Stimulated activated naive CD8-positive, alpha-beta T cell treated with anti-CD3 and anti-CD28 coated beads, Interleukin-15, amount 100 ng/mL, for 72 hours (primary cell): ENCODE results near the gene CLCNKB.

ENCODE experiments used
- ATAC-seq: fragments of 150-1000 bp; cut with Tn5 transposase; 2 replicates; pipeline ENCODE4 v1.10.0; 2021; ENCODE audit warnings: mild to moderate bottlenecking, moderate library complexity
- DNase-seq, 2 donors: peaks; one replicate each; pipeline ENCODE4 v3.0.0; 2021 to 2022
- H3K27ac Mint-ChIP-seq, 2 donors: one replicate each; pipeline ENCODE4 v1.8.0; 2022; ENCODE audit warnings: mild to moderate bottlenecking in 2 of 2, mixed read lengths in 2 of 2, moderate library complexity in 2 of 2
- H3K27me3 Mint-ChIP-seq: one replicate; pipeline ENCODE4 v1.8.0; 2022; ENCODE audit warnings: mixed read lengths
- H3K4me1 Mint-ChIP-seq: one replicate; pipeline ENCODE4 v1.8.0; 2022; ENCODE audit warnings: mild to moderate bottlenecking, mixed read lengths
- H3K4me3 Mint-ChIP-seq, 2 donors: one replicate each; pipeline ENCODE4 v1.8.0; 2022; ENCODE audit warnings: mild to moderate bottlenecking in 2 of 2, mixed read lengths in 2 of 2, moderate library complexity in 1 of 2
- H3K9me3 Mint-ChIP-seq, 2 donors: one replicate each; pipeline ENCODE4 v1.8.0; 2022; ENCODE audit warnings: mixed read lengths in 2 of 2

The CLCNKB gene

GRCh38 chr1:16011936-16012589, 31.5 kb upstream of the CLCNKB start:
- DNase-seq (no peak), ATAC-seq (no peak)
- Mint-ChIP-seq H3K4me1 (peaks cover 47% of the 10 kb centered on the region), H3K4me3 (peak overlapping the region; percentile 58 to 65), H3K27ac (no peak overlapping the region), H3K9me3 (no peaks in the 10 kb centered on the region), H3K27me3 (peaks cover 19% of the 10 kb centered on the region)

- H3K27ac Mint-ChIP-seq = peak overlapping the region; percentile 38 to 62
Observed at GRCh38 chr1:16012590-16013219, 30.9 kb upstream of the CLCNKB start.

GRCh38 chr1:16013220-16013907, 30.2 kb upstream of the CLCNKB start:
- H3K4me3 Mint-ChIP-seq = peak overlapping the region; percentile 7 to 65
- H3K27ac Mint-ChIP-seq = peak overlapping the region; percentile 38 to 66
- DNase-seq (peak; percentile 54 to 55), ATAC-seq (peak; percentile 68)
- H3K27me3 Mint-ChIP-seq = peaks cover 19% of the 10 kb centered on the region
- H3K9me3 Mint-ChIP-seq = no peaks in the 10 kb centered on the region
- peaks cover 35% of the 10 kb centered on the region for H3K4me1 Mint-ChIP-seq

More at GRCh38 chr1:16012590-16013219, 30.9 kb upstream of the CLCNKB start:
- peaks cover 19% of the 10 kb centered on the region for H3K27me3 Mint-ChIP-seq
- peak in 1 of 2 donors; percentile 42 for DNase-seq
- ATAC-seq = peak; percentile 66
- H3K9me3 Mint-ChIP-seq = no peaks in the 10 kb centered on the region
- peak overlapping the region; percentile 58 to 65 for H3K4me3 Mint-ChIP-seq
- H3K4me1 Mint-ChIP-seq = peaks cover 42% of the 10 kb centered on the region

- peaks cover 30% of the 10 kb centered on the region for H3K4me1 Mint-ChIP-seq
- no peak overlapping the region for H3K27ac Mint-ChIP-seq
- DNase-seq = no peak
- peak overlapping the region in 1 of 2 donors; percentile 65 for H3K4me3 Mint-ChIP-seq
- ATAC-seq = no peak
- no peaks in the 10 kb centered on the region for H3K9me3 Mint-ChIP-seq
- H3K27me3 Mint-ChIP-seq = peaks cover 19% of the 10 kb centered on the region
Observed at GRCh38 chr1:16013908-16014258, 29.7 kb upstream of the CLCNKB start.

- no peak overlapping the region for H3K27ac Mint-ChIP-seq
- peaks cover 19% of the 10 kb centered on the region for H3K27me3 Mint-ChIP-seq
- ATAC-seq (no peak), DNase-seq (no peak)
- H3K4me1 Mint-ChIP-seq = peaks cover 29% of the 10 kb centered on the region
- no peaks in the 10 kb centered on the region for H3K9me3 Mint-ChIP-seq
- no peak overlapping the region for H3K4me3 Mint-ChIP-seq
Observed at GRCh38 chr1:16014509-16015482, 28.8 kb upstream of the CLCNKB start.

GRCh38 chr1:16015491-16015890, 28.1 kb upstream of the CLCNKB start:
- Mint-ChIP-seq H3K27ac (no peak overlapping the region), H3K4me3 (no peak overlapping the region)

GRCh38 chr1:16015960-16016901, 27.4 kb upstream of the CLCNKB start:
- no peak overlapping the region for H3K4me3 Mint-ChIP-seq
- H3K9me3 Mint-ChIP-seq = no peaks in the 10 kb centered on the region
- peaks cover 29% of the 10 kb centered on the region for H3K4me1 Mint-ChIP-seq
- ATAC-seq (no peak), DNase-seq (no peak)
- no peak overlapping the region for H3K27ac Mint-ChIP-seq
- H3K27me3 Mint-ChIP-seq = peaks cover 19% of the 10 kb centered on the region

More at GRCh38 chr1:16015491-16015890, 28.1 kb upstream of the CLCNKB start:
- DNase-seq (no peak), ATAC-seq (no peak)
- Mint-ChIP-seq H3K27me3 (peaks cover 19% of the 10 kb centered on the region), H3K9me3 (no peaks in the 10 kb centered on the region), H3K4me1 (peaks cover 29% of the 10 kb centered on the region)

- Mint-ChIP-seq H3K4me1 (peaks cover 27% of the 10 kb centered on the region), H3K27me3 (peaks cover 26% of the 10 kb centered on the region), H3K27ac (no peak overlapping the region), H3K4me3 (no peak overlapping the region), H3K9me3 (no peaks in the 10 kb centered on the region)
- ATAC-seq = no peak
- no peak for DNase-seq
Observed at GRCh38 chr1:16017076-16017460, 26.5 kb upstream of the CLCNKB start.

- Mint-ChIP-seq H3K4me3 (no peak within 1 kb of the TSS), H3K27ac (peak within 1 kb of the TSS in 1 of 2 donors; percentile 89), H3K27me3 (peaks cover 20% of the 10 kb centered on the region), H3K9me3 (no peaks in the 10 kb centered on the region), H3K4me1 (peaks cover 21% of the 10 kb centered on the region)
- DNase-seq (no peak), ATAC-seq (no peak)
Observed at GRCh38 chr1:16017461-16018303, 25.9 kb upstream of the CLCNKB start, which contains the start of gene HSPB7. Gene HSPB7 (minus strand): TSS chr1:16018043. CDS start chr1:16017963, 80 bp downstream.

GRCh38 chr1:16018308-16018707, 25.3 kb upstream of the CLCNKB start:
- ATAC-seq (no peak), DNase-seq (no peak)
- no peak overlapping the region for H3K4me3 Mint-ChIP-seq
- no peaks in the 10 kb centered on the region for H3K9me3 Mint-ChIP-seq
- H3K27ac Mint-ChIP-seq = peak overlapping the region in 1 of 2 donors; percentile 89
- H3K27me3 Mint-ChIP-seq = peaks cover 19% of the 10 kb centered on the region
- H3K4me1 Mint-ChIP-seq = peaks cover 20% of the 10 kb centered on the region

GRCh38 chr1:16018749-16019643, 24.6 kb upstream of the CLCNKB start:
- H3K9me3 Mint-ChIP-seq = no peaks in the 10 kb centered on the region
- DNase-seq (no peak), ATAC-seq (no peak)
- H3K4me3 Mint-ChIP-seq = no peak overlapping the region
- H3K27ac Mint-ChIP-seq = no peak overlapping the region
- peaks cover 12% of the 10 kb centered on the region for H3K27me3 Mint-ChIP-seq
- peaks cover 13% of the 10 kb centered on the region for H3K4me1 Mint-ChIP-seq

- peaks cover 8% of the 10 kb centered on the region for H3K4me1 Mint-ChIP-seq
- no peaks in the 10 kb centered on the region for H3K9me3 Mint-ChIP-seq
- no peak overlapping the region for H3K4me3 Mint-ChIP-seq
- H3K27me3 Mint-ChIP-seq = peaks cover 8% of the 10 kb centered on the region
- DNase-seq (no peak), ATAC-seq (no peak)
- H3K27ac Mint-ChIP-seq = no peak overlapping the region
Observed at GRCh38 chr1:16019644-16020277, 23.8 kb upstream of the CLCNKB start.
